Astrocyte of the spinal cord (primary cell): ENCODE measurements around the gene DLEC1.

Experiments
- DNase-seq: peaks from one replicate; pipeline ENCODE4 v3.0.0; 2011; ENCODE audit warnings: low read depth, low spot score
- H3K4me3 ChIP-seq: 2 replicates; pipeline ENCODE4 v1.5.1; 2011; ENCODE audit warnings: low read depth, mild to moderate bottlenecking, low read length, moderate library complexity
- in situ Hi-C: cut with HindIII; loops from 2 replicates; pipeline ENCODE4 v1.10.0; 2017; ENCODE audit warnings: low sequenced_read_pairs
- TF ChIP-seq, protein P1 (sequence below): IDR thresholded peaks from 2 replicates; pipeline ENCODE4 v1.5.1; 2012; ENCODE audit warnings: low read depth, mild to moderate bottlenecking, low read length, inconsistent platforms

Gene DLEC1

GRCh38 chr3:38170722-38171121, 131.7 kb downstream of the DLEC1 start:
- TF ChIP-seq, protein P1, sequence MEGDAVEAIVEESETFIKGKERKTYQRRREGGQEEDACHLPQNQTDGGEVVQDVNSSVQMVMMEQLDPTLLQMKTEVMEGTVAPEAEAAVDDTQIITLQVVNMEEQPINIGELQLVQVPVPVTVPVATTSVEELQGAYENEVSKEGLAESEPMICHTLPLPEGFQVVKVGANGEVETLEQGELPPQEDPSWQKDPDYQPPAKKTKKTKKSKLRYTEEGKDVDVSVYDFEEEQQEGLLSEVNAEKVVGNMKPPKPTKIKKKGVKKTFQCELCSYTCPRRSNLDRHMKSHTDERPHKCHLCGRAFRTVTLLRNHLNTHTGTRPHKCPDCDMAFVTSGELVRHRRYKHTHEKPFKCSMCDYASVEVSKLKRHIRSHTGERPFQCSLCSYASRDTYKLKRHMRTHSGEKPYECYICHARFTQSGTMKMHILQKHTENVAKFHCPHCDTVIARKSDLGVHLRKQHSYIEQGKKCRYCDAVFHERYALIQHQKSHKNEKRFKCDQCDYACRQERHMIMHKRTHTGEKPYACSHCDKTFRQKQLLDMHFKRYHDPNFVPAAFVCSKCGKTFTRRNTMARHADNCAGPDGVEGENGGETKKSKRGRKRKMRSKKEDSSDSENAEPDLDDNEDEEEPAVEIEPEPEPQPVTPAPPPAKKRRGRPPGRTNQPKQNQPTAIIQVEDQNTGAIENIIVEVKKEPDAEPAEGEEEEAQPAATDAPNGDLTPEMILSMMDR: no peak
- in situ Hi-C loops: no loop called here
- no peak for DNase-seq
- H3K4me3 ChIP-seq: no peak overlapping the region

GRCh38 chr3:38171622-38172021, 132.6 kb downstream of the DLEC1 start:
- TF ChIP-seq, protein P1: no peak
- in situ Hi-C loops: no loop called here
- no peak overlapping the region for H3K4me3 ChIP-seq
- DNase-seq: no peak
